IMR-90 (cell line): Measurements from ENCODE around the gene KCP. TPM values are rescaled to one million over a fixed set of nuclear protein-coding genes. Genes with fewer than 3 reads are reported as not detected.

Source experiments
- ATAC-seq: fragments of 200-7000 bp; cut with Tn5 transposase; 2 replicates; pipeline ENCODE4 v1.9.1; 2020; ENCODE audit warnings: low read depth, mild to moderate bottlenecking, moderate library complexity
- BruUV-seq: library from RNA; stranded (reverse); fragments of 400-500 nt; replicated peaks from 2 replicates; lab custom pipeline; 2021; lab: Mats Ljungman, UMichigan
- CTCF ChIA-PET: fragments of 300-600 bp; formaldehyde crosslinking; extraction: SDS; loops from one replicate; lab custom pipeline; 2021; ENCODE audit warnings: antibody characterized with exemption; lab: Yijun Ruan, JAX
- POLR2A ChIA-PET: fragments of 300-600 bp; sonication (Branson Sonifier 250); formaldehyde crosslinking; loops from one replicate; lab custom pipeline; 2022; ENCODE audit warnings: antibody characterized with exemption; ENCODE audit not compliant: unreplicated experiment; lab: Charles Lee
- DNase-seq: peaks from one replicate; pipeline ENCODE4 v3.0.0; 2013
- H2AFZ ChIP-seq: replicated peaks from 2 replicates; pipeline ENCODE3; 2013; ENCODE audit warnings: low read length, mild to moderate bottlenecking; ENCODE audit not compliant: poor library complexity
- H2AK5ac ChIP-seq: 2 replicates; pipeline ENCODE4 v1.6.1; 2013; ENCODE audit warnings: low read depth, low read length, inconsistent platforms
- H2AK9ac ChIP-seq: replicated peaks from 2 replicates; pipeline ENCODE3; 2013; ENCODE audit warnings: mild to moderate bottlenecking, low read depth, low read length, moderate library complexity; ENCODE audit not compliant: poor library complexity
- H2BK120ac ChIP-seq: 2 replicates; pipeline ENCODE4 v1.6.1; 2013; ENCODE audit warnings: low read depth, low read length, inconsistent platforms
- H2BK15ac ChIP-seq: 3 replicates; pipeline ENCODE4 v1.6.1; 2013; ENCODE audit warnings: low read depth, low read length, inconsistent platforms
- H2BK20ac ChIP-seq: 2 replicates; pipeline ENCODE4 v1.6.1; 2013; ENCODE audit warnings: low read depth, mild to moderate bottlenecking, inconsistent platforms, low read length, moderate library complexity
- H2BK5ac ChIP-seq: 2 replicates; pipeline ENCODE4 v1.6.1; 2013; ENCODE audit warnings: mild to moderate bottlenecking, low read depth, low read length, inconsistent platforms; ENCODE audit not compliant: poor library complexity, severe bottlenecking
- H3K14ac ChIP-seq: replicated peaks from 2 replicates; pipeline ENCODE4 v1.6.1; 2013; ENCODE audit warnings: low read depth, low read length, inconsistent platforms
- H3K18ac ChIP-seq: 2 replicates; pipeline ENCODE4 v1.6.1; 2013; ENCODE audit warnings: low read depth, low read length, control low read depth
- H3K23ac ChIP-seq: 2 replicates; pipeline ENCODE4 v1.6.1; 2013; ENCODE audit warnings: low read depth, low read length, inconsistent platforms
- H3K27ac ChIP-seq: 2 replicates; pipeline ENCODE4 v1.5.1; 2013; ENCODE audit warnings: mild to moderate bottlenecking, control low read depth, low read length; ENCODE audit not compliant: insufficient read depth
- H3K27me3 ChIP-seq: 2 replicates; pipeline ENCODE4 v1.6.1; 2013; ENCODE audit warnings: low read length; ENCODE audit not compliant: control insufficient read depth, insufficient read depth
- H3K36me3 ChIP-seq: 2 replicates; pipeline ENCODE4 v1.6.1; 2013; ENCODE audit warnings: low read length, mixed read lengths; ENCODE audit not compliant: control insufficient read depth, insufficient read depth
- H3K4ac ChIP-seq: 2 replicates; pipeline ENCODE4 v1.6.1; 2013; ENCODE audit warnings: low read depth, low read length, inconsistent platforms
- H3K4me1 ChIP-seq: 2 replicates; pipeline ENCODE4 v1.6.1; 2013; ENCODE audit warnings: low read length, mixed read lengths; ENCODE audit not compliant: control insufficient read depth, insufficient read depth
- H3K4me2 ChIP-seq: 2 replicates; pipeline ENCODE4 v1.6.1; 2013; ENCODE audit warnings: low read depth, mild to moderate bottlenecking, control low read depth, low read length, moderate library complexity
- H3K4me3 ChIP-seq: 2 replicates; pipeline ENCODE4 v1.5.1; 2013; ENCODE audit warnings: low read depth, mild to moderate bottlenecking, control low read depth, low read length, moderate library complexity; ENCODE audit not compliant: insufficient read depth
- H3K56ac ChIP-seq: 2 replicates; pipeline ENCODE4 v1.6.1; 2013; ENCODE audit warnings: low read length, inconsistent platforms; ENCODE audit not compliant: insufficient read depth; ENCODE audit errors: extremely low read depth
- H3K79me1 ChIP-seq, 2 experiments: 2 replicates each; pipeline ENCODE4 v1.6.1; 2013; ENCODE audit warnings: low read length in 2 of 2, inconsistent platforms in 1 of 2, low read depth in 1 of 2
- H3K9ac ChIP-seq: 2 replicates; pipeline ENCODE4 v1.6.1; 2013; ENCODE audit warnings: low read depth, low read length, control low read depth
- H3K9me1 ChIP-seq: 2 replicates; pipeline ENCODE4 v1.6.1; 2013; ENCODE audit warnings: low read length, inconsistent platforms; ENCODE audit not compliant: insufficient read depth
- H3K9me3 ChIP-seq: 2 replicates; pipeline ENCODE4 v1.6.1; 2013; ENCODE audit warnings: low read length; ENCODE audit not compliant: control insufficient read depth, insufficient read depth
- H4K20me1 ChIP-seq: 2 replicates; pipeline ENCODE4 v1.6.1; 2013; ENCODE audit warnings: low read length, inconsistent platforms; ENCODE audit not compliant: insufficient read depth
- H4K5ac ChIP-seq: 2 replicates; pipeline ENCODE4 v1.6.1; 2013; ENCODE audit warnings: mild to moderate bottlenecking, low read depth, low read length, control low read depth
- H4K8ac ChIP-seq, 2 experiments: 2 replicates each; pipeline ENCODE4 v1.6.1; 2013; ENCODE audit warnings: low read depth in 2 of 2, low read length in 2 of 2, control low read depth in 1 of 2, inconsistent platforms in 1 of 2
- H4K91ac ChIP-seq: 2 replicates; pipeline ENCODE4 v1.6.1; 2013; ENCODE audit warnings: low read depth, low read length, inconsistent platforms; ENCODE audit not compliant: insufficient read depth
- BHLHE40 ChIP-seq: fragments of 150-350 bp; IDR thresholded peaks from 2 replicates; pipeline ENCODE4 v1.6.1; 2016; ENCODE audit warnings: mild to moderate bottlenecking, low read depth, low read length
- CTCF ChIP-seq: conservative IDR thresholded peaks from 2 replicates; pipeline ENCODE4 v1.5.1; 2012; ENCODE audit warnings: mild to moderate bottlenecking, low read depth, low read length, improper control_type of control experiment
- ELK1 ChIP-seq: fragments of 150-350 bp; IDR thresholded peaks from 2 replicates; pipeline ENCODE4 v1.6.1; 2016; ENCODE audit warnings: low read depth, mild to moderate bottlenecking, low read length, moderate library complexity, borderline replicate concordance
- RCOR1 ChIP-seq: IDR thresholded peaks from 2 replicates; pipeline ENCODE4 v1.6.1; 2012; ENCODE audit warnings: mild to moderate bottlenecking, low read length, improper control_type of control experiment; ENCODE audit not compliant: insufficient replicate concordance
- WGBS, 2 experiments: methylation state at CpG; one replicate each; pipeline versions ENCODE4 v1.1.5 to v1.1.7; 2013; ENCODE audit warnings: missing lambda C conversion rate in 2 of 2; ENCODE audit not compliant: insufficient read length in 1 of 2; ENCODE audit errors: extremely low coverage in 2 of 2; 5-methylcytosine and 5-hydroxymethylcytosine counted together
- dilution Hi-C: fragments of 300-500 bp; cut with HindIII; formaldehyde crosslinking; loops from one replicate; pipeline ENCODE4 v1.14.3; 2018; ENCODE audit warnings: low sequenced_read_pairs; ENCODE audit not compliant: unreplicated experiment
- in situ Hi-C: fragments of 300-500 bp; cut with MboI; formaldehyde crosslinking; loops from 3 replicates; pipeline ENCODE4 v1.14.3; 2019; ENCODE audit warnings: low sequenced_read_pairs, inconsistent platforms, mixed read lengths
- intact Hi-C: fragments of 100-400 bp; cut with micrococcal nuclease; formaldehyde crosslinking; loops from 2 replicates; pipeline ENCODE4 v1.10.0; 2022
- polyA plus RNA-seq, 3 experiments: library from polyadenylated mRNA; depleted of rRNA; stranded (reverse); fragments of >200 nt; gene quantifications; 2 replicates each; pipeline ENCODE4 v1.2.3, GENCODE V29; 2012; ENCODE audit warnings: low replicate concordance in 1 of 3
- total RNA-seq: library from RNA; depleted of rRNA; stranded (reverse); fragments of >200 nt; gene quantifications from 2 replicates; pipeline ENCODE4 v1.2.3, GENCODE V29; 2012

The KCP gene
- total and polyA plus RNA-seq, 2 of the 4 experiments (the other 2 are of a cell fraction) = 0.03 TPM; not detected in 1

- in situ Hi-C loops = no loop called here
- no peak overlapping the region for H2AK5ac ChIP-seq
- 100% methylated on average over 1 of the region's 4 CpGs; no CpG with 5 or more reads in 1 of the 2 experiments for WGBS, 2 experiments
- no peak overlapping the region for H2BK20ac ChIP-seq
- no peaks in the 10 kb centered on the region; the same call in 1 of the 2 replicates for H4K20me1 ChIP-seq
- dilution Hi-C loops = no loop called here
- H3K18ac ChIP-seq = no peak overlapping the region
- no peak overlapping the region for H3K9ac ChIP-seq
- H4K5ac ChIP-seq = no peak overlapping the region
- no peak overlapping the region for H3K4me2 ChIP-seq
- H3K79me1 ChIP-seq = no peaks in the 10 kb centered on the region
- ChIA-PET CTCF (no interaction called here), POLR2A (no interaction called here)
- H3K23ac ChIP-seq = no peak overlapping the region
- no peak overlapping the region for H4K8ac ChIP-seq
- no peak overlapping the region for H3K4ac ChIP-seq
- H3K56ac ChIP-seq = no peak overlapping the region
- H3K9me1 ChIP-seq = no peaks in the 10 kb centered on the region
- H3K4me1 ChIP-seq = no peaks in the 10 kb centered on the region; the same call in 1 of the 2 replicates
- TF ChIP-seq CTCF = no peak
- TF ChIP-seq ELK1 = no peak
- TF ChIP-seq RCOR1 = no peak
- no peak for TF ChIP-seq BHLHE40
- no peak overlapping the region for H3K27ac ChIP-seq
- H2AFZ ChIP-seq = peak overlapping the region; percentile 5
- no peak overlapping the region for H2BK5ac ChIP-seq
- intact Hi-C loops = no loop called here
- ATAC-seq (no peak), DNase-seq (no peak)
- BruUV-seq = no TSS peak
- no peak overlapping the region for H3K14ac ChIP-seq
- no peak overlapping the region for H2BK120ac ChIP-seq
- H2BK15ac ChIP-seq = no peak overlapping the region
- no peak overlapping the region for H3K4me3 ChIP-seq
- no peak overlapping the region for H4K91ac ChIP-seq
- H2AK9ac ChIP-seq = no peak overlapping the region
- no peaks in the 10 kb centered on the region for H3K36me3 ChIP-seq
- H3K27me3 ChIP-seq = peaks cover 78% of the 10 kb centered on the region
- no peaks in the 10 kb centered on the region for H3K9me3 ChIP-seq
Measured at GRCh38 chr7:128932862-128933179, 22.3 kb upstream of the KCP start.
